Activated naive CD4-positive, alpha-beta T cell treated with anti-CD3 and anti-CD28 coated beads, Interleukin-2, amount 50 U/mL, for 72 hours (primary cell): ENCODE results near the gene EPSTI1. TPM values are rescaled to one million over a fixed set of nuclear protein-coding genes. Genes with fewer than 3 reads are reported as not detected.

ENCODE experiments used
- ATAC-seq, 2 donors: fragments of 150-1000 bp; cut with Tn5 transposase; 2 replicates each; pipeline ENCODE4 v1.10.0; 2021; ENCODE audit warnings: mild to moderate bottlenecking in 2 of 2, moderate library complexity in 2 of 2
- DNase-seq, 2 donors: peaks; one replicate each; pipeline ENCODE4 v3.0.0; 2021 to 2022; ENCODE audit warnings: low spot score in 2 of 2
- H3K27ac Mint-ChIP-seq, 2 donors: one replicate each; pipeline ENCODE4 v1.8.0; 2022; ENCODE audit warnings: mild to moderate bottlenecking in 2 of 2, mixed read lengths in 2 of 2
- H3K36me3 Mint-ChIP-seq, 2 donors: one replicate each; pipeline ENCODE4 v1.8.0; 2022; ENCODE audit warnings: mixed read lengths in 2 of 2
- H3K9me3 Mint-ChIP-seq, 2 donors: one replicate each; pipeline ENCODE4 v1.8.0; 2022; ENCODE audit warnings: mixed read lengths in 2 of 2
- total RNA-seq, 2 donors: library from RNA; stranded (reverse); gene quantifications; one replicate each; pipeline ENCODE4 v1.2.3, GENCODE V29; 2022

EPSTI1 gene
- total RNA-seq, 2 donors from 2014 or later = 12.7 to 18.7 TPM

DNA sequence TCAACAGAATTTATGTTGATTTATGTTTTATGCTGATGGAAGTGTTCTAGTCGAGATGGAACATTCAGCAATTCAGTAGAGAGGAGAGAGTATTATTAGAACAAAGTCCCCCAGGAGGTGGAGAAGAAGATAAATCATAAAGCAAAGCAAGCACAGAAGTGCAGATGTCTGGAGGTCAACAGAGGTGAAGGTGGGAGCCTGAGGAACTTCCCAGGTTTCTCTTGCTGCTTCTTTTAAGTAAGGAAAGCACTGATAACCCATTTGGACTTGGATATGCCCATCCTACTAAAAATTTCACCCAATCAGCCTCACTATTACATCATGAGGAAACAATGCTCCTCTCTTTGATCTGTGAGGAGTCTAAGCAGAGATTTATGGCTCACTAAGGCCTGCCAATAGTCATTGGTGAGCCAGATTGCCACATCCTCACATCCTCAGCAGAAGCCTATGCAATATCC lies 98.8 kb downstream of the EPSTI1 start:
- no peak for ATAC-seq
- H3K9me3 Mint-ChIP-seq = no peaks in the 10 kb centered on the region
- no peak overlapping the region for H3K27ac Mint-ChIP-seq
- no peak for DNase-seq
- H3K36me3 Mint-ChIP-seq = peaks cover 0 to 11% of the 10 kb centered on the region in 2 donors

DNA sequence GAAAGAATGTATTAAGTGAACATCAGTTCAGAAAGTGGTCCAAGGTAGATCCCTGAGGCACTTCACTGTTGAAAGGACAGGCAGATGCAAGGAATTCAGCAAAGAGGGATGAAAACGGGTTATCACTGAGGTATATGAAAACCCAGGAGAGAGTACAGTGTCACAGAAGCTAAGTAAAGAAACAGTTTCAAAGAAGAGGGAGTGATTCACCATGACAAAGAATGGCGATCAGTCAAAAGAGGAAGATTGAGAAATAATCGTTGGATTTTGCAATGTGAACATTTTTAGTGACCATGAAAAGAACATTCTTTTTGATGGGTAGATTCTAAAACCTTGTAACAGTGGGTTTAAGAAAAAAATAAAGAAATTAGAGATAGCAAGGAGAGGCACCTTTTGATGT lies 99.3 kb downstream of the EPSTI1 start:
- H3K27ac Mint-ChIP-seq = no peak overlapping the region
- ATAC-seq (no peak), DNase-seq (no peak)
- peaks cover 0 to 11% of the 10 kb centered on the region in 2 donors for H3K36me3 Mint-ChIP-seq
- no peaks in the 10 kb centered on the region for H3K9me3 Mint-ChIP-seq

- ATAC-seq (no peak), DNase-seq (no peak)
- Mint-ChIP-seq H3K36me3 (peaks cover 0 to 4% of the 10 kb centered on the region in 2 donors), H3K27ac (no peak overlapping the region), H3K9me3 (no peaks in the 10 kb centered on the region)
These were observed 100.5 kb downstream of the EPSTI1 start for GRCh38 chr13:42891591-42891990.

DNA sequence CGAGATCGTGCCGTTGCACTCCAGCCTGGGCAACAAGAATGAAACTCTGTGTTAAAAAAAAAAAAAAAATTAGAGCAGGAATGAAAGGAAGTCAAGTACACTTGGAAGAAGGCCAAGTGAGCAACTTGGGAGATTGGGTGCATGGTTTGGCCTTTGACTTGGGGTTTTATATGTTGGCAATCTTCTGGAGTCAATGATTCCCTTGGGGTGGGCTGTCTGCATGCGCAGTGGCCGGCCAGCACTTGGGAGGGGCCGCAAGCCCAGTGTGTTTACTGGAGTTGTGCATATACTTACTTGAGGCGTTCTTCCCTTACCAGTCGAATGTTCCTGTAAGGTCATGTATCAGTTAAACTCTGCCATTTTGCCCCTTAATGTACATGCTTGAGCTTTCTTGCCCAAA lies 106.7 kb downstream of the EPSTI1 start:
- H3K9me3 Mint-ChIP-seq = no peaks in the 10 kb centered on the region
- DNase-seq (no peak), ATAC-seq (no peak)
- H3K36me3 Mint-ChIP-seq = peaks cover 0 to 6% of the 10 kb centered on the region in 2 donors
- no peak overlapping the region for H3K27ac Mint-ChIP-seq

GRCh38 chr13:42883771-42884467 lies 108.1 kb downstream of the EPSTI1 start:
- Mint-ChIP-seq H3K36me3 (peaks cover 0 to 13% of the 10 kb centered on the region in 2 donors), H3K9me3 (no peaks in the 10 kb centered on the region), H3K27ac (no peak overlapping the region)
- DNase-seq (no peak), ATAC-seq (no peak)

GRCh38 chr13:42883142-42883541 lies 108.9 kb downstream of the EPSTI1 start:
- ATAC-seq = no peak
- Mint-ChIP-seq H3K27ac (no peak overlapping the region), H3K36me3 (peaks cover 0 to 13% of the 10 kb centered on the region in 2 donors), H3K9me3 (no peaks in the 10 kb centered on the region)
- no peak for DNase-seq

DNA sequence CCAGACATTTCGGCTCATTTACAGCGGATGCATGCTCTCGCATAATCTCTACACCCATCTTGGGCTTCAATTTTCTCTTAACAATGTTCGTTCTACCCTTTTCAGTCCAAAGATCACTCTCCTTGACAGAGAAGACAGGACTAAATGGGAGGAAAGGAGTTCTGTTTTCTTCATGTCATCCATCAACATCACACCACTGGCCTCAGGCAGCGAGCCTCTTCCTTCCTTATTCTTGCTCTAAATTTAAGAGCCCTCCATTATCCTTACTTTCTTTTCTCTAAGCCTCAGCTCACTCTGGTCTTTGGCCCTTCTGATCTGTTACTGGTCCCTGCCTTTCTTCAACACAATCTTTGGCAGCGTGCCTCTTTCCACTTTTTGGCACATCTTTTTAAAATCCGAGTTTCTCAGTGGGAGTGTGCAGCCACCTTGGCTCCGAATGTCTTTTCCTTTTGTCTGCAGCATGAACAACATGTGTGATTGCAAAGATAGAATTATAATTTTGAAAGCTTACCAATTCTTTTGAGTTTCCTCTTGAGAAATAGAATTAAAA lies 111.9 kb downstream of the EPSTI1 start:
- no peaks in the 10 kb centered on the region for H3K9me3 Mint-ChIP-seq
- H3K36me3 Mint-ChIP-seq = peaks cover 0 to 9% of the 10 kb centered on the region in 2 donors
- H3K27ac Mint-ChIP-seq = no peak overlapping the region
- ATAC-seq (no peak), DNase-seq (no peak)

DNA sequence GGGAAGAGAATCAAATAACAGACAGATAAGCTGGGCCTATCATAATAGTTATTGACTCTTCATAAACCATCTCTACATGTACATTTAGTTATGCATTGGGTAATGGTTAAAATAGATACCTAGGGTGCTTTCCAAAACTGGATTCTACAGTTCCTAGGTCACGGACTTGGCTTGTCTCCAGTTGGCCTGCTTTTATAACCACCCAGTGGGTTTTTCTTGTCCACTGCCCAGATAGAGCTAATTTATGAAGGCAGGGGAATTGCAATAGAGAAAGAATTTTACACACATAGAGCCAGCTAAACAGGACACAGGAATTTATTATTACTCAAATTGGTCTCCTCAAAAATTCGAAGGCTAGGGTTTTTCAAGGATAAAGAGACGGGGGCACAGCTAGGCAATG lies 113.3 kb downstream of the EPSTI1 start:
- DNase-seq (no peak), ATAC-seq (no peak)
- no peak overlapping the region for H3K27ac Mint-ChIP-seq
- H3K9me3 Mint-ChIP-seq = no peaks in the 10 kb centered on the region
- peaks cover 0 to 9% of the 10 kb centered on the region in 2 donors for H3K36me3 Mint-ChIP-seq

DNA sequence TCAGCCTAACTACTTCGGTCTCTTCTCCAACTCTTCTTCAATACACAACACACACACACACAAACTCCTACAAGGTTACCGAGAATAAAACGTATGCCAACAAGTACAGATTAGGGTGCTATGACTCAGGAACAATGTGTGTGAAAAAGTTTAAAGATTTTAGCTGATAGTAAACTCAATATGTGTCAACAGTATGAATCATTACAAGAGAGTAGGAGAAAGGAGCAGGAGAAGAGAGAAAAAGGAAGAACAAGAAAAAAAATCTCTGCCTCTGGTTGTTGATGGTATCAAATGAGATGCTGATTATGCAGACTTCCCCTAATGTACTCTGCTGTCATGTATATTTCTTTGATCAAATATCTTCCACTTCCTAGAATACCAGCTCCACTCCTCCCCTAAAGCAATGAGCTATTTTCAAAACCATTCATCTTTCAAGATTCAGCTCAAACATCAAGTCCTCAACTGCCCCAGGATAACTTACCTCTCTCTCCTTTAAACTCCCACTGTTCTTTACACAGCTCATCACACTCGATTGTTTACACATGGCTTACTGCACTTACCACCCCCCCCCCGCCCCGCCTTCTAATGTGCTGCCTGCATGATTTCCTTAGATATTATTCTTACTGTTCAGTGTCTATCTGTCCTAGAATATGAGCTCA lies 115.0 kb downstream of the EPSTI1 start:
- no peak for DNase-seq
- no peaks in the 10 kb centered on the region for H3K9me3 Mint-ChIP-seq
- H3K27ac Mint-ChIP-seq = no peak overlapping the region
- peak; percentile 68 to 85 for ATAC-seq
- peaks cover 0 to 9% of the 10 kb centered on the region in 2 donors for H3K36me3 Mint-ChIP-seq

DNA sequence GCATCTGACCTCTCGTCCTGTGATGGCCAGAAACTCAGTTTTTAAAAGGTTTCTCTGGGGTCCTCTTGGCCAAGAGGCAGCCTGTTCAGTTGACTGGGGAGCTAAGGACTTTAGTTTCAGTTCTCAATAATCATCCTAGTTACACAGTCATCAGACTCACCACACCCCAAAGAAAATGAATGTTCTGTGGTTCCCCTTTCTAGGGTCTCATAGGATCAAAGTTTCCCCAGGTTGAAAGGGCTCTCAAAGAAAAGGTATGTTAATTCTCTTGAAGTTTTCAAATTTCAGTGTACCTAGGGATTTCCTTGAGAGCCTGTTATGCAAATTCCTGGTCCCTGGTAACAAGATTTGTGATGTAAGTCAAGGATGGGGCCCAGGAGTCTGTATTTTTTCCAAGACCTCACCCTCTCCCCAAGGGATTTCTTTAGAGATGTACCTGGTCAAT lies 115.7 kb downstream of the EPSTI1 start:
- peaks cover 0 to 9% of the 10 kb centered on the region in 2 donors for H3K36me3 Mint-ChIP-seq
- no peaks in the 10 kb centered on the region for H3K9me3 Mint-ChIP-seq
- DNase-seq = no peak
- H3K27ac Mint-ChIP-seq = no peak overlapping the region
- peak; percentile 91 to 92 for ATAC-seq

DNA sequence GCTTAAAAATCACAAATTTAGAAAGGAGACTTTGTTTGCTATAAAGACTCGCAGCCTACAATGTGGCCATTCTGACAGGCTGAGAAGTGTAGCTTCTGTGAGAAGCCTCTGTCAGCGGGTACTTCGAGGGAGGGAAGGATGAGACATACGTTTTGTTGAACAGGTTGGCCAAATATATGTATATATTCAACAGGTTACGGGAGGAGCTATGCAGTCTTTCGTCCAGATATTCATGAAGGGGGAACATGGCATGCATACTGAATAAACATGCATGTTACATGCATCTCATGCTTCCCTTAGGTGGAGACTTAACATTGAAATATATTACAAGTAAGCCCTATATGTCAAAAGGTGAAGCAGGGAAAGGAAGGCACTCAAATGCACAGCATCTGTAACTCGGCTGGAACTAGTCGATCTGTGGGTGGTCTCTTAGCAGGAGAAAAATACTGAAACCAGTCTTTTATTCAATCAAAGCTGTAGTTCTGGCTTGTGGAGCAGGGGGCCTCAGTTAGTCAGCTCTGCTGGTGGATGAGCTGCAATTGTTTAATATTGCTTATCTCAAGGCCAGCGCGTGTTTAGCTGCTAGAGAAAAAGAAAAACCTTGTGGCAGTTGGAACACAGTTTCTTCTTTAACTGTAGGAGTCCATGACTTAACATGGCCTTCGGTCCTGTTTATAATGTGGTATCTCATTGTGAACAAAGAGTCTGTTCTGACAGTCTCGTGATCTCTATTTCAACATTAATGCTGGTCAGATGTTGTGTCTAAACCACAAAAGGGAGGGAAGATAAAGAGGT lies 116.4 kb downstream of the EPSTI1 start:
- no peaks in the 10 kb centered on the region for H3K9me3 Mint-ChIP-seq
- H3K36me3 Mint-ChIP-seq = peaks cover 0 to 9% of the 10 kb centered on the region in 2 donors
- DNase-seq = no peak
- H3K27ac Mint-ChIP-seq = no peak overlapping the region
- no peak for ATAC-seq

GRCh38 chr13:42874221-42874620 lies 117.8 kb downstream of the EPSTI1 start:
- DNase-seq (no peak), ATAC-seq (no peak)
- Mint-ChIP-seq H3K27ac (no peak overlapping the region), H3K36me3 (no peaks in the 10 kb centered on the region), H3K9me3 (no peaks in the 10 kb centered on the region)

- no peaks in the 10 kb centered on the region for H3K9me3 Mint-ChIP-seq
- no peak overlapping the region for H3K27ac Mint-ChIP-seq
- no peaks in the 10 kb centered on the region for H3K36me3 Mint-ChIP-seq
- ATAC-seq = no peak
- no peak for DNase-seq
These were observed 119.0 kb downstream of the EPSTI1 start for GRCh38 chr13:42873081-42873480.

DNA sequence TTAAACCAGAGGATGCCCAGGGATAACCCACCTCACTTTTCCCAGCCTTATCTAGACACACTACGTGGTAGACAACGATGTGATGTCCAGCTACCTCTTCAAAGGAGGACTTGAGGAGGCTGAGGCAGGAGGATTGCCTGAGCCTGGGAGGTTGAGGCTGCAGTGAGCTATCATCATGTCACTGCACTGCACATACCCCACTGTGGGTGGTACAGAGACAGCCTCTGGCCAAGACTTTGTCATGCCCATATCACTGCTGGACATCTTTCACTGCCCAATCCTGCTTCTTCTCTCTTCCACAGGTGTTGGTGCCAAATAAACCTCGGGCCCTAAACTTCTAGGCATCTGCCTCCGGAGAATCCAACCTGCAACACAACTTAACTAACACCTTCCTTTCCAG lies 124.8 kb downstream of the EPSTI1 start:
- H3K27ac Mint-ChIP-seq = no peak overlapping the region

DNA sequence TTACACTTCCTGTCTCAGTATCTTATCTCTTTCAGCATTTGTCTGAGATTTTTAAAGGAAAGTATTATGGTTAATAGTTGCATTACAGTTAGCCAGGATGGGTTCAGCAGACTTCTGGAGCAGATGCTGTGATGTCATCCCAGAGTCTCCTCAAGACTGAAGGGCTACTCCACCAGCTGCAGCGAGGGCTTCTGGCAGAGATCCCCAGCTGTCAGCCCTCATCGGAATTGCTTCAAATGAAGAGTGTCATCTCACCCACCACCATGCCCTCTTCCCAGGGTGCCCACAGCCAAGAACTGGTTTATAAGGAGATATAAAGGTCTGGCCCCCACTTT lies 126.3 kb downstream of the EPSTI1 start:
- no peak for DNase-seq
- no peak overlapping the region for H3K27ac Mint-ChIP-seq
- no peaks in the 10 kb centered on the region for H3K9me3 Mint-ChIP-seq
- H3K36me3 Mint-ChIP-seq = no peaks in the 10 kb centered on the region
- ATAC-seq = no peak

More for the DNA sequence above, 124.8 kb downstream of the EPSTI1 start:
- Mint-ChIP-seq H3K36me3 (no peaks in the 10 kb centered on the region), H3K9me3 (no peaks in the 10 kb centered on the region)
- DNase-seq (no peak), ATAC-seq (no peak)

DNA sequence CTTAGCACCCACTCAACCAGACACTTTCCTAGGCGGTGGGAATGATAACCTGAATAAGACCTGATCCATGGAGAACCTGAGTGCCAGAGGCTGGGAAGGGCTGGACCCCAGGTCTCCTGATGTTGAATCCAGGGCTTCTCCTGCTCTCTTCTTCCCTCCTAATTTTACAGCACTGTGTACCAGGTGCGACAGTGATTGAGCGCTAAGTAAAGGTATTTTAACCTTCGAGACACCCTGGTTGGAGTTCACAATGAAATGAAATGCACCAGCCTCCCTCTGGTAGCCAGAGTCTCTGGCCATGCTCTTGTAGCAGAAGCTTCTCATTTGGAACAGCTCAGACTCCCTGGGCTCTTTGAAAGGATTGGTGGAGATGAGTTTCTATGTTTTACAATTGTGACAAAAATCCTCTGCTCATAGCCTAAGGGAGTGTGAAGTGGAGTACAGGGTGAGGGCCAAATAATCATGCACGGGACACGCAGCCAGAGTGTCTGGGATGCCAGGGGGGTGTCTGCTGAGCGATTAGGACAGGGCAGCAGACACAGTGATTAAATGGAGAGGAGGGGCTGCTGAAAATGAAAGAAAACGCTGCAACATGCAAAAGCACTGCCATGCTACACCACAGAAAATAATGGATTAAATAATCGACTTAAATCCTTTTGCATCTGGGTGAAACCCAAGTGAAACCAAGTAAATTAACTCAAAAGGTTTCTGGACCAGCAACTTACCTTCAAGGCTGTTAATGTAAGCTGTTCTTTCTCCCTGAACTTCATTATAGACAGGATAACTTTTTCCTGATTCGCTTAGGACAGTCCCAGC lies 126.9 kb downstream of the EPSTI1 start:
- H3K27ac Mint-ChIP-seq = peak overlapping the region in 1 of 2 donors; percentile 21
- no peaks in the 10 kb centered on the region for H3K9me3 Mint-ChIP-seq
- ATAC-seq (no peak), DNase-seq (no peak)
- H3K36me3 Mint-ChIP-seq = no peaks in the 10 kb centered on the region
